SK-N-MC (cell line): Measurements from ENCODE around the gene STK31.
"Not testable (repeated sequence)": the region's sequence is repeated elsewhere in the genome, so short reads cannot be mapped to it uniquely, and the experiment has no call there.

Experiments used
- EZH2 ChIP-seq: fragments of 200-600 bp; sonication (generic); IDR thresholded peaks from one replicate; pipeline ENCODE4 v1.6.1; 2017; ENCODE audit warnings: antibody characterized with exemption
- FOXP2 ChIP-seq: optimal IDR thresholded peaks from 2 replicates; pipeline ENCODE3; 2011; ENCODE audit warnings: mild to moderate bottlenecking, moderate library complexity; ENCODE audit not compliant: insufficient read depth; ENCODE audit errors: extremely low read length, control extremely low read depth

GRCh38 chr7:23844837-23845236, 134.8 kb downstream of the STK31 start:
- TF ChIP-seq EZH2, FOXP2: not testable (repeated sequence)
